Stimulated activated CD4-positive, alpha-beta T cell treated with anti-CD3 and anti-CD28 coated beads, Interleukin-2, amount 100 ng/mL, for 4 hours (primary cell): Measurements from ENCODE around the gene UGGT1.

Experiments used
- DNase-seq: peaks from one replicate; pipeline ENCODE4 v3.0.0-alpha.2; 2020; ENCODE audit warnings: low read depth

UGGT1 gene, protein sequence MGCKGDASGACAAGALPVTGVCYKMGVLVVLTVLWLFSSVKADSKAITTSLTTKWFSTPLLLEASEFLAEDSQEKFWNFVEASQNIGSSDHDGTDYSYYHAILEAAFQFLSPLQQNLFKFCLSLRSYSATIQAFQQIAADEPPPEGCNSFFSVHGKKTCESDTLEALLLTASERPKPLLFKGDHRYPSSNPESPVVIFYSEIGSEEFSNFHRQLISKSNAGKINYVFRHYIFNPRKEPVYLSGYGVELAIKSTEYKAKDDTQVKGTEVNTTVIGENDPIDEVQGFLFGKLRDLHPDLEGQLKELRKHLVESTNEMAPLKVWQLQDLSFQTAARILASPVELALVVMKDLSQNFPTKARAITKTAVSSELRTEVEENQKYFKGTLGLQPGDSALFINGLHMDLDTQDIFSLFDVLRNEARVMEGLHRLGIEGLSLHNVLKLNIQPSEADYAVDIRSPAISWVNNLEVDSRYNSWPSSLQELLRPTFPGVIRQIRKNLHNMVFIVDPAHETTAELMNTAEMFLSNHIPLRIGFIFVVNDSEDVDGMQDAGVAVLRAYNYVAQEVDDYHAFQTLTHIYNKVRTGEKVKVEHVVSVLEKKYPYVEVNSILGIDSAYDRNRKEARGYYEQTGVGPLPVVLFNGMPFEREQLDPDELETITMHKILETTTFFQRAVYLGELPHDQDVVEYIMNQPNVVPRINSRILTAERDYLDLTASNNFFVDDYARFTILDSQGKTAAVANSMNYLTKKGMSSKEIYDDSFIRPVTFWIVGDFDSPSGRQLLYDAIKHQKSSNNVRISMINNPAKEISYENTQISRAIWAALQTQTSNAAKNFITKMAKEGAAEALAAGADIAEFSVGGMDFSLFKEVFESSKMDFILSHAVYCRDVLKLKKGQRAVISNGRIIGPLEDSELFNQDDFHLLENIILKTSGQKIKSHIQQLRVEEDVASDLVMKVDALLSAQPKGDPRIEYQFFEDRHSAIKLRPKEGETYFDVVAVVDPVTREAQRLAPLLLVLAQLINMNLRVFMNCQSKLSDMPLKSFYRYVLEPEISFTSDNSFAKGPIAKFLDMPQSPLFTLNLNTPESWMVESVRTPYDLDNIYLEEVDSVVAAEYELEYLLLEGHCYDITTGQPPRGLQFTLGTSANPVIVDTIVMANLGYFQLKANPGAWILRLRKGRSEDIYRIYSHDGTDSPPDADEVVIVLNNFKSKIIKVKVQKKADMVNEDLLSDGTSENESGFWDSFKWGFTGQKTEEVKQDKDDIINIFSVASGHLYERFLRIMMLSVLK (N-terminal part only)

DNA sequence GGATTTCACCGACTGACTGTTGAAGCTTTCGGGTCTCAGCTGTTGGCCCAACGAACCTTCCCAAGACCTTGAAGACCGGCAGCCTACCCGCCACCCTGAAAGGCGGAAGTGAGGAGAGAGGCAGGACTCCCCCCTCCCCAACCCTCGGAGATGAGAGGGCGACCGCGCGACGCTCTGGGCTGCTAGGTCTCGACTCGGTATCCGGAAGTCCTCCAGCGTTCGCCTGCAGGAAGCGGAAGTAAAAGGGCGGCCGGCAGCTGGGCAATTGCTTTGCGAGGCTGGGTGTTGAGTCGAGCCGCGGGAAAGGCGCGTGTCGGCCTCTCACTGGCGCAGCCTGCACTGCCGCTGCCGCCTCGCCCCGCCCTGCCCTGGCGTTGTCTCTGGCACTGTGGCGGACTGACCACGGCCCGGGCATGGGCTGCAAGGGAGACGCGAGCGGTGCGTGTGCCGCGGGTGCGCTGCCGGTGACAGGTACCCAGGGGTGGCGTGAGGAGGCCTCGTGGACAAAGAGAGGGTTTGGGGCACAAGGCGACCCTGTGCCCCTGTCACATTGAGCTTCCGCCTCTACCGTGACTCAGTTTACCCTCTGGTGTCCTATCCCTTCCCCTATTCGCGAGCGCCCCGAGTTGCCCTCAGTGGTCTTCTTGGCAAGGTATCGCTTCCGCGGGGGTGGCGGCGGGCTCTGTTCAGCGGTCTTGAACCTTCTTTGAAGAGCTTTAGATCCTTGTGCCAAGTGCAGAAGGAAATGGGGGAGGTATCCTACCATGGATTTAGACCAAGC, at the start of gene UGGT1:
TSS of gene UGGT1 (plus strand) at position 256 of the 781 bp plus-strand sequence. CDS start at position 414, 158 bp downstream.
- DNase-seq: peak; percentile 89

DNA sequence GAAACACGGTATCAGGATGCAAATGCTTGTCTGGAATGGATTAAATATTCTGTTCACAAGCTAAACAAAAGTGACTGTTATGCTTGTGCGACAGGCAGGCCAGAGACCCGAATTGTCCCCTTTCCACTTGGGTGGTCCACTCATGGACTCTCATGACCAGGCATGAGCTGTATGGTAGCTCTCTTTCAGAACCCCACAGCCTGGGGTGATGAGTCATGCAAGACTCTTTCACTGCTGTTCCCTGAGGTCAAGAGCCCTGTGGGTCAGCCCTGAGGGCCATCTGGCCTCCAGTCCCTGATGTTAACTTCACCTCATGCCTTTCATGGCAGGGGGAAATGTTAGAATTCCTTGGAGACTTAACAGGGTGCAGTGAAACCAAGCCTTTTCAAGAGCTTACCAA, 49.4 kb upstream of the UGGT1 start:
- DNase-seq: no peak

DNA sequence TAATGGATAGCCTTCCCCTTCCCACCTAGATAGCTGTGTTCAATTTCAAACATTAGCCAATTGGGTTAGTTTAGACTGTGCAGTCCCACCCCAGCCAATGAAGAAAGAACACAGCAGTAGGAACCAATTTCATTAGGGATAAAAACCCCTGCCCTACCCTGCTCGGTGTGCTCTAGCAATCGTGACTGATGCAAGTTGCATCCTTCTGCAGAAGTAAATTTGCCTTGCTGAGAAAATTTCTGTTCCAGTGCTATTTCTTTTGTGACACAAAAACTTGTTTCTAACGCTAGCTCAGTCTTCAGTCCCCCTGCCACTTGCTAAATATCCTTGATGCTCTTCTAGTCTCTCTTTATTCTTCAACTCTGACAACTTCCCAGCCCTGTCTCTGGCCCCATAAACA, 48.0 kb upstream of the UGGT1 start:
- no peak for DNase-seq

DNA sequence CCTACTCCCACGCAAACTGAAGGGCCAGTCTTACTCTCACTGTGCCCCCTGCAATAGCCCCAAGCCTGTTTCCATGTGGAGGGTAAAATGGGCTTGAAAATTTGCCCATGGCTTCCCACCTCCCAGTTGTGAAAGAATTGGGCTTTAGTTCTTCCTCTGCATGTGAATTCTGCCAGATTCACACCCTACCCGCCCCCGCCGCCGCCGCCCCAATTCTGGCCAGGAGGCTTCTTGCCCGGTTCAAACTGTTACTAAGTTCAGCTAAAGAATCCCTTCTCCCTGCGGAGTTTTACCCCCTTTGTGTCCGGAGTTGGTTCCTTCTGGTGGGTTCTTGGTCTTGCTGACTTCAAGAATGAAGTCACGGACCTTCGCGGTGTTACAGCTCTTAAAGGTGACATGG, 37.7 kb upstream of the UGGT1 start:
- DNase-seq: no peak

DNA sequence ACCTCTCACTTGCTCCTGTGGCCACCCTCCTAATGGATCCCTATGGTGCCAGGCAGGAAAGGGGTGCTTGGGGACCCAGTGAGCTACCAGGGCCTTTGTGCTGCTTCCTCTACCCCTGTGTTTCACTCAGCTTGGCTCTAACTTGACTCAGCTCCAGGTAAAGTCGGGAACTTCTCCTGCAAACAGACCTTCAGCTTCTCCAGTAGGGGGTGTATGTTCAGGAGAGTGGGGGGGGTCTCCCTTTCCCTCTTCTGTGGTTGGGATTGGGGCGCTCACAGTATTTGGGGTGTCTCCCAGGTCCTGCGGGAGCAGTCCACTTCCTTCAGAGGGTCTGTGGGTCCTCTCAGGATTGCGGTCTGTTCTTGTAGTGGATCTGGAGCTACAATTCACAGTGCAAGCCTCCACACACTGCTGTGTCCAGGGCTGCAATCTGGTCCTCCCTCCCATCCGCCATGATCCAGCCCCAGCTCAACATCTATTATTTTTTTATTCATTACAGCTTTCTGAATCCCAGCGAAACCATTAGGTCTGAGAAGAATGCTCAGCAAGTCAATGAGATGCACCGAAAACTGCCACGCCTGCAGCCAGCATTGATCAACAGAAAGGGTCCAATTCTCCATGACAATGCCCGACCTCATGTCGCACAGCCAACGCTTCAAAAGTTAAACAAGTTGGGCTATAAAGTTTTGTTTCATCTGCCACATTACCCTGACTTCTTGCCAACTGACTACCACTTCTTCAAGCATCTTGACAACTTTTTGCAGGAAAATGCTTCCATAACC, 36.7 kb upstream of the UGGT1 start:
- DNase-seq: no peak

DNA sequence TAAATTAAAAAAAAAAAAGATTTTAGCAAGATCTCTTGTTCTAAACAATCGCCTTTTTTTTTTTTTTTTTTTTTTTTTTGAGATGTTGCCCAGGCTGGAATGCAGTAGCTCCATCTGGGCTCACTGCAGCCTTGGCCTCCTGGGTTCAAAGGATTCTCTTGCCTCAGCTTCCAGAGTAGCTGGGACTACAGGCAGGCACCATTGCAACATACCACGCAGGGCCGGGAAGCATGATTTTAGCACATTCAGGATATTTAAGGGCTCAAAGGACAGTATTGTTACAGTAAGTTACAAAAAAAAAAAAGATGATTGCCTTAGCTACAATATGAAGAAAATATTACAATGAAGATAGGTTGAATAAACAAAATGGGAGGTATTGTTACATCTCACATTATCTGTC, 33.7 kb upstream of the UGGT1 start:
- no peak for DNase-seq

DNA sequence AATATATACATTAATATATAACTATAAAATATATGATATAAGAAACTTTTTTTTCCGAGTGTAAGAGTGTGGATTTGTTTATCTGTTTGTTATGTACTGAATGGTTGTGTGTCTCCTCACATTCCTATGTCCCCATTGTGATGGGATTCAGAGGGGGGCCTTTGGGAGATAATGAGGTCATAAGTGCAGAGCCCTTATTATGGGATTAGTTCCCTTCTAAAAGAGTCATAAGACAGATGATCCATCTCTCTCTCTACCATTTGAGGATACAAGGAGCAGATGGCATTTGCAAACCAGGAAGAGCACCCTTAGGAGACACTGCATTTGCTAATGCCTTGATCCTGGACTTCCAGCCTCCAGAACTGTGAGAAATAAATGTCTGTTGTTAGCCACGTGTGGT, 32.9 kb upstream of the UGGT1 start:
- no peak for DNase-seq

DNA sequence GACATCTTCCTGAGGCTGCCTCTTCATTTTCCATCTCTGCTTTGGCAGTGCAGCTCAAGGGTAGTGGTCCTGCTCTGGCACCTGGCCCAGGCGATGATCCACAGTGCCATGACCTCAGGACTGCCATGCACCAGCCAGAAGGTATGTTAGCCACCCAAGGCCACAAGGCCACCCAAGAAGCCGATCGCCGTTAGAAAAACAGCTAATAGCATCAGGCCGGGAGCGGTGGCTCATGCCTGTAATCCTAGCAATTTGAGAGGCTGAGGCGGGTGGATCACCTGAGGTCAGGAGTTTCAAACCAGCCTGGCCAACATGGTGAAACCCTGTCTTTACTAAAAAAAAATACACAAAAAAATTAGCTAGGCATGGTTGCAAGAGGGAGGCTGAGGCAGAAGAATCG, 28.4 kb upstream of the UGGT1 start:
- no peak for DNase-seq

DNA sequence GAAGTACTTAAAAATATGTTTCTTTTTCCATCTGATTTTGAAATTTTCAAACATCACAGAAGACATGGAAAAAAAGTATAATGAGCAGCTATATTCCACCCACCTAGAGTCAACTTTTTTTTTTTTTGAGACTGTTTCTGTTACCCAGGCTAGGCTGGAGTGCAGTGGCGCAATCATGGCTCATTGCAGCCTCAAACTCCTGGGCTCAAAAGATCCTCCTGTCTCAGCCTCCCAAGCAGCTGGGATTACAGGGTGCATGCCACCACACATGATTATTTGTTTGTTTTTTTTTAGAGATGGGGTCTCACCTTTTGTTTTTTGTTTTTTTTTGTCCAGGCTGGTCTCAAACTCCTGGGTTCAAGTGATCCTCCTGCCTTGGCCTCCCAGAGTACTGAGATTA, 26.6 kb upstream of the UGGT1 start:
- DNase-seq: no peak

DNA sequence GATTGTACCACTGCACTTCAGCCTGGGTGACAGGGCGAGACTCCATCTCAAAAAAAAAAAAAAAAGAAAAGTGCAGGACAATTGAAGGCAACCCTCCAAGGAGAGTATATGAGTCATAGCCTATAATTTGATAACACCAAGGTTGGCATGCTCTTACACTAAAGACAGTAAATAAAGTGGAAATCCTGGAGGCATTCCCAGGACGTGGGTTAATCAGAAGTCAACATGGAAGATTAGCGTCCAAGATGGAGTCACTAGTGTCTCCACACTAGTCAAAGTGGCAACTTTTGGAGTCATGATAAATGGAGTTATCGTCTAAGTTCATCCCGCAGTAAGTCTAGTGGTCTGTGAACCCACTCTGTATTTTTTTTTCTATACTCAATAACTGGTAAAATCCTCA, 21.2 kb upstream of the UGGT1 start:
- no peak for DNase-seq

DNA sequence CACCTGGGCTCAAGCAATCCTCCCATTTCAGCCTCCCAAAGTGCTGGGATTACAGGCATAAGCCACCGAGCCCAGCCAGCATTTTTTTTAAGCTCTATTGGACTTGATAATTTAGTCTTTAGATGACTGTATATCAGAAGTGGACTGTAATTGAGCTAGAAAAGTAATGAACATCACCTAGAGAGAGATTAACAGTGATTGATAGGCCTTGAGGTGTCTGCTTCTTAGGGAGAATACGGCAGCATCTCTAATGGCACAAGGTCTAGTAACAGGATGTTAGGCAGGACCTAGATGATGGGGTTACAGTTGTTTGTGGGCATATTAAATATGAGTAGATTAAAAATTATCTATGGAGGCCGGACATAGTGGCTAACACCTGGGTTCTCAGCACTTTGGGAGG, 17.7 kb upstream of the UGGT1 start:
- no peak for DNase-seq

DNA sequence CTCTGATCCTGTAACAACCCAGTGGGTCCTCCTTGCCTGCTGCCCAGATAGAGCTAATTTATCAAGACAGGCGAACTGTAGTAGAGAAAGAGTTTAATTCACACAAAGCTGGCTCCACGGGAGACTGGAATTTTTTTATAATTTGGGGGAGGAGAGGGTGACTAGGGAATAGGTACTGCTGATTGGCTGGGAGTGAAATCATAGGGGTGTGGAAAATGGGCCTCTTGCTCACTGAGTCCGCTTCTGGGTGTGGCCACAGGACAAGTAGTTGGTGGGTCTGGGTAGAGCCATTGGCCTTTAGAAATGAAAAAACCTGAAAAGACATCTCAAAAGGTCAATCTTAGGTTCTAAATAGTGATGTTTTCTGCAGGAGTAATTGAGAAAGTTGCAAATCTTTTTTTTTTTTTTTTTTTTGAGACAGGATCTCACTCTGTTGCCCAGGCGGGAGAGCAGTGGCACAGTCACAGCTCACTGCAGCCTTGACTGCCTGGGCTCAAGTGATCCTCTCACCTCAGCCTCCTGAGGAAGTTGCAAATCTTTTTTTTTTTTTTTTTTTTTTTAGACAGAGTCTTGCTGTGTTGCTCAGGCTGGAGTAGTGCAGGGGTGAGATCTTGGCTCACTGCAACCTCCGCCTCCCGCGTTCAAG, 14.4 kb upstream of the UGGT1 start:
- DNase-seq: no peak

DNA sequence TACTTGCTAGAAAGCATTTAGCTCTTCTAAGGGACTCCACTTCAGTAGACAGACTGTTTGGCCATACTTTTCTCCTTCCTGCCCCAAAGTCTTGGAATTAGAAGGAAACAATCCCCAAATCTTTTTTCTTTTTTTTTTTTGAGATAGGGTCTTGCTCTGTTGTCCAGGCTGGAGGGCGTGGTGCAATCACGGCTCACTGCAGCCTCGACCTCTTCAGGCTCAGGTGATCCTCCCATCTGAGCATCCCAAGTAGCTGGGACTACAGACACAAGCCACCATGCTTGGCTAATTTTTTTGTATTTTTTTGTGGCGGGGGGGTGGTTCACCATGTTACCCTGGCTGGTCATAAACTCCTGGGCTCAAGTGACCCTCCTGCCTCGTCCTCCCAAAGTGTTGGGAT, 6.2 kb upstream of the UGGT1 start:
- DNase-seq: no peak

DNA sequence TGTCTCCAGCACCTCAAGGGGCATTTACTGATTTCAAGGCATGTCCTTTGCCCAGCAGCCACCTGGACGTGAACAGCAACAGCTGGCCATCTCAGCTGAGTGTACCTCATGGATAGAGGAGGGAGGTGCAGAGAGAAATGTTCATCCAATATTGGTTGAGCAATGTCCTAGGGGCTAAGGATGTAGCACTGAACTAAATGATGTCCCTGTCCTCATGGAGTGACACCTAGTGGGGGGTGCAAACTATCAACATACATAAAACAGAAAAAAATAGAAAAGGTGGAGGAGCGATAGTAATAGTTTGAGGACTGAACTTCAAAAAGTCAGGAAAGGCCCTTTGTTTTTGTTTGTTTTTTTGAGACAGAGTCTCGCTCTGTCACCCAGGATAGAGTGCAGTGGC, 4.8 kb upstream of the UGGT1 start:
- no peak for DNase-seq

DNA sequence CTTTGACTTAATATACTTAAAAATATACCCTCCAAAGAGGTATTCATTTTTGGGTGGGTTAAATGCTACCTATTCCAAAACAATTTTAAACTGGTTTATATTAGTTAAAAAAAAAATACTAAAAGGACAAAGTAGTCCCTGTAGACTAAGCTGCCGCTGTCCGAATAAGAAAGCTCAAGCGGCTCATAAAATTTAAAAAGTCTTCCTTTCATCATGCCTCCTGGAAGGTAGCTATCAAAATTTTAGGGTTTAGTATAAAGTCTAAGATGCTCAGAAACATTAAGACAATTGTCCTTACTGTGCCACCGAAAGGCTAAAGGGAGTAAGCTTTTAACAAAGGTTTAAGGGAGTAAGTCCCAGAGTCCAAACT, 440 bp upstream of the UGGT1 start:
- DNase-seq: no peak

DNA sequence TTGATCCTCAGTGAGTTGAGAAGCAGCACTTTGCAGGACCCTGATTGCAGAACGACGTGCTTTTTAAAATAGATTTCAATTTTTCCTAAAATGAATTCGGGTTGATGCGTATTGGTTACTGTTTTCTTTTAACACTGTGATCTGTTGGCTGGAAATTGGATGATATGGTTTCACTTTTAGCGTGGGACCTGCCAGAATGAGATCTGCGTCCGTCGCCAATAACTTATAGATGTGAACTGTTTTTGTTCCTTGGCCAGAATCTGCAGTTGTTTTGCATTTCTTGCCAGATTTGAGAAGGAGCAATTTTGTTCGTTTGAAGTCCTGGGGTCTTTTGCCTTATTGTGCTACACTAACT, 703 bp downstream of the UGGT1 start:
- DNase-seq: no peak

DNA sequence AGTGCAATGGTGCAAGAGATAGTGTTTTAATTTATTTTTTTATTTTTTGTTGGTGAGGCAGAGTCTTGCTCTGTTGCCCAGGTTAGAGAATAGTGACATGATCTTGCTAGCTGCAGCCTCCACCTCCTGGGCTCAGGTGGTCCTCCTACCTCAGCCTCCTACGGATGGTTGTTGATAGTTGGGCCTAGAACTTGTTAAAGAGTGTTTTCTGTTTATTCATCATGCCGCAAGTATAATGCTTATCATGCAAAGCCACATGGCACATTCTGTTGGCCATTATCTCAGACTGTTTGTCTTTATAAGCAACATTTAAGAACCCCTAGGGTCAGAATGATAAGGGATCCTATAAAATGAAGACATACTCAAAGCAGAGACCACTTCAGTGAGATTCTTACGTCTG, 1.7 kb downstream of the UGGT1 start:
- DNase-seq: no peak

DNA sequence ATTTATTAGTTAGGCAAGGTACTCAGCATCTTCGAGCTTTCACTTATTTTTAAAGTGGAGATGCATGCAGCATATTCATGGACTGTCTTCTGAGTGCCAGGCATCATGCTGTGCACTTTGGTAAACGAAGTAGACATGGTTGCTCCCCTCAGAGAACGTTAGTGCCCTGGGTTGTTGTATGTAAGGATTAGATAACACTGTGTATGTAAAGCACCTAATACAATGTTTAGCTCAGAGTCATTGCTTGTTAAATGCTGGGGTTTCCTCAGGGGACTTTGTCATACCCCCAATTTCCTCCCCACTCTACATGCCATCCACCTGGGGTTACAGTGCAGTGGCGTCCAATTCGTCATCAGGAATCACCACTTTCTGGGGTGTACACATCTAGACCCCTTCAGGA, 2.8 kb downstream of the UGGT1 start:
- no peak for DNase-seq

DNA sequence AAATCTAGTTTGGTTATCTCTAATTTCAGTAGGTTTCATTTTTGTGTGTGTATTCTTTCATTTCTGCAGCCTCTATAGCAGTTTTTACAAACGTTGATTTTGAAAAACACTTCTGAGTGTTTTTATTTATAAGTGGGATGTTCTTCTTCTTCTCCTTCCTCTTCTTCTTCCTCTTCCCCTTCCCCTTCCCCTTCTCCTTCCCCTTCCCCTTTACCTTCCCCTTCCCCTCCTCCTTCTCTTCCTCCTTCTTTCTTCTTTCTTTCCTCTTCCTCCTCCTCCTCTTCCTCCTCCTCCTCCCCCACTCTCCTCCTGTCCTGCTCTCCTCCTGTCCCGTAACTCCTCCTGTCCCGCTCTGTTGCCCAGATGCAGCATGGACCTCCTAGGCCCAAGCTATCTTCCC, 4.2 kb downstream of the UGGT1 start:
- no peak for DNase-seq

DNA sequence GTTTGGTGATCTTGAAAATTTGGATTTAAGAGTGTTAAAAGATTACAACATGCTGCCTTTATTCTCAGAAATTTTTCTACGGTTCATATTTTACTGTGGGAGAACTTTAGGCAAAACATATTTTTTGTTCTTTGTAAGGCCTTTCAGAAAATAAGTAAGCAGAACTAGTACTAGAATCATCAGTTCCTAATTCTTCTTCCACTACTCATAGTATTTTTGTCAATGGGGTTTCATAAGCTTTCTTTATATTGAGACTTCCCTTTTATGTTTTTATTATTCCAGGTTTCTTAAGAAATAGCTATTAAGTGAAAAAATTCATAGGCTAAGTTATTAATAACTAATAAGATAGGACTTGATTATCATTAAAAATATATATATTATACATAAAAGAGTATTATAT, 12.4 kb downstream of the UGGT1 start:
- no peak for DNase-seq

DNA sequence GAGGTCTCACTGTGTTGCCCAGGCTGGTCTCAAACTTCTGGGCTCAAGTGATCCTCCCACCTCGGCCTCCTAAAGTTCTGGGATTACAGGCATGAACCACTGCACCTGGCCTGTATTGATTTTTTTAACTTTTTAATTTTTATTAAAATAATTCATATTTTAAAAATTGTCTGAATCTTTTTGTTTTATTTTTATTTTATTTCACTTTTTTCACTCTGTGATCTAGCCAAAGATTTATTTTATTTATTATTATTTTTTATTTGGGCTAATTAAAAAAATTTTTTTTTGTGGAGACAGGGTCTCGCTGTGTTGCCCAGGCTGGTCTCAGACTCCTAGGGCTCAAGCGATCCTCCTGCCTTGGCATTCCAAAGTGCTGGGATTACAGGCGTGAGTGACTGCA, 14.1 kb downstream of the UGGT1 start:
- DNase-seq: no peak
